Uterus (tissue), 2 donors: ENCODE results near the gene TACR1.
"Not testable (repeated sequence)": the region's sequence is repeated elsewhere in the genome, so short reads cannot be mapped to it uniquely, and the experiment has no call there.

ENCODE experiments used
- POLR2A ChIP-seq, 2 donors: fragments of 450-650 bp; IDR thresholded peaks; one replicate each; pipeline ENCODE4 v1.6.1; 2016; ENCODE audit warnings: antibody characterized with exemption in 2 of 2, mild to moderate bottlenecking in 1 of 2, moderate library complexity in 1 of 2
- TF ChIP-seq, protein P1 (sequence below), 4 experiments: fragments of 200-600 bp in 2 of 4; fragments of 450-650 bp in 2 of 4; sonication (generic) in 2 of 4; IDR thresholded peaks; one replicate each; pipeline ENCODE4 v1.5.1; 2016 to 2019; ENCODE audit warnings: antibody characterized with exemption in 4 of 4, mild to moderate bottlenecking in 2 of 4, moderate library complexity in 1 of 4

DNA sequence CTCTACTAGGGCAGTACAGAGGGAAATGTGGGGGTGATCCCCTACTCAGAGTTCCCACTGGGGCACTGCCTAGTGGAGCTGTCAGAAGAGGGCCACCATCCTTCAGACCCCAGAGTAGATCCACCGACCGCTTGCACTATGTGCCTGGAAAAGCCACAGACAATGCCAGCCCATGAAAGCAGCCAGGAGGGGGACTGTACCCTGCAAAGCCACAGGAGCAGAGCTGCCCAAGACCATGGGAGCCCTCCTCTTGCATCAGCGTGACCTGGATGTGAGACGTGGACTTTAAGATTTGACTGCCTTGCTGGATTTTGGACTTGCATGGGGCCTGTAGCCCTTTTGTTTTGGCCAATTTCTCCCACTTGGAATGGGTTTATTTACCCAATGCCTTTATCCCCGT, 27.9 kb downstream of the TACR1 start:
- TF ChIP-seq, protein P1, sequence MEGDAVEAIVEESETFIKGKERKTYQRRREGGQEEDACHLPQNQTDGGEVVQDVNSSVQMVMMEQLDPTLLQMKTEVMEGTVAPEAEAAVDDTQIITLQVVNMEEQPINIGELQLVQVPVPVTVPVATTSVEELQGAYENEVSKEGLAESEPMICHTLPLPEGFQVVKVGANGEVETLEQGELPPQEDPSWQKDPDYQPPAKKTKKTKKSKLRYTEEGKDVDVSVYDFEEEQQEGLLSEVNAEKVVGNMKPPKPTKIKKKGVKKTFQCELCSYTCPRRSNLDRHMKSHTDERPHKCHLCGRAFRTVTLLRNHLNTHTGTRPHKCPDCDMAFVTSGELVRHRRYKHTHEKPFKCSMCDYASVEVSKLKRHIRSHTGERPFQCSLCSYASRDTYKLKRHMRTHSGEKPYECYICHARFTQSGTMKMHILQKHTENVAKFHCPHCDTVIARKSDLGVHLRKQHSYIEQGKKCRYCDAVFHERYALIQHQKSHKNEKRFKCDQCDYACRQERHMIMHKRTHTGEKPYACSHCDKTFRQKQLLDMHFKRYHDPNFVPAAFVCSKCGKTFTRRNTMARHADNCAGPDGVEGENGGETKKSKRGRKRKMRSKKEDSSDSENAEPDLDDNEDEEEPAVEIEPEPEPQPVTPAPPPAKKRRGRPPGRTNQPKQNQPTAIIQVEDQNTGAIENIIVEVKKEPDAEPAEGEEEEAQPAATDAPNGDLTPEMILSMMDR (IDR thresholded peaks at IDR 0.05), result not testable (repeated sequence)
- TF ChIP-seq POLR2A (IDR thresholded peaks at IDR 0.05), result not testable (repeated sequence)
